H1 (cell line): ENCODE data around the gene MYBPC3. TPM values are rescaled to one million over a fixed set of nuclear protein-coding genes. Genes with fewer than 3 reads are reported as not detected.

Experiments used
- CTCF ChIA-PET: fragments of 300-600 bp; sonication (Branson Sonifier 250); formaldehyde crosslinking; loops from one replicate; lab custom pipeline; 2021; ENCODE audit not compliant: partially characterized antibody; lab: Charles Lee
- POLR2A ChIA-PET: fragments of 300-600 bp; sonication (Branson Sonifier 250); formaldehyde crosslinking; loops from one replicate; lab custom pipeline; 2021; ENCODE audit warnings: inconsistent platforms; ENCODE audit not compliant: partially characterized antibody; lab: Charles Lee
- DNase-seq, 2 experiments: peaks; one replicate each; pipeline versions ENCODE4 v3.0.0 to v3.0.0-alpha.2; 2010 to 2022; ENCODE audit warnings: low spot score in 2 of 2, low read depth in 1 of 2, mixed read lengths in 1 of 2
- FAIRE-seq: peaks from 2 replicates; lab custom pipeline; 2011; peaks lifted over from hg19 to GRCh38; lab: Jason Lieb, UNC
- H2AFZ ChIP-seq: 2 replicates; pipeline ENCODE4 v1.8.1; 2012; ENCODE audit warnings: low read length, inconsistent platforms
- H2AK5ac ChIP-seq: 2 replicates; pipeline ENCODE4 v1.6.1; 2013; ENCODE audit warnings: low read depth, low read length
- H2BK120ac ChIP-seq: replicated peaks from 2 replicates; pipeline ENCODE3; 2013; ENCODE audit warnings: low read depth, low read length, inconsistent platforms
- H2BK12ac ChIP-seq: 2 replicates; pipeline ENCODE4 v1.6.1; 2013; ENCODE audit warnings: low read depth, low read length
- H2BK15ac ChIP-seq: 2 replicates; pipeline ENCODE4 v1.6.1; 2013; ENCODE audit warnings: low read length
- H2BK20ac ChIP-seq: 2 replicates; pipeline ENCODE4 v1.6.1; 2013; ENCODE audit warnings: low read length
- H2BK5ac ChIP-seq: 2 replicates; pipeline ENCODE4 v1.6.1; 2013; ENCODE audit warnings: low read depth, low read length
- H3K14ac ChIP-seq: 2 replicates; pipeline ENCODE4 v1.6.1; 2013; ENCODE audit warnings: inconsistent platforms; ENCODE audit not compliant: insufficient read length
- H3K18ac ChIP-seq: 2 replicates; pipeline ENCODE4 v1.6.1; 2013; ENCODE audit warnings: low read length; ENCODE audit errors: extremely low read depth
- H3K23ac ChIP-seq: 2 replicates; pipeline ENCODE4 v1.6.1; 2013; ENCODE audit warnings: inconsistent platforms; ENCODE audit not compliant: insufficient read length
- H3K23me2 ChIP-seq: 2 replicates; pipeline ENCODE4 v1.6.1; 2013; ENCODE audit warnings: low read depth, low read length
- H3K27ac ChIP-seq: 2 replicates; pipeline ENCODE4 v1.6.1; 2011; ENCODE audit warnings: low read depth, low read length, inconsistent platforms
- H3K27me3 ChIP-seq, 4 experiments: replicated peaks in 1 of 4; 1 replicate in 1 of 4; 2 replicates in 3 of 4; pipeline versions ENCODE4 v1.6.1 to v1.8.1; 2011 to 2013; ENCODE audit warnings: low read length in 3 of 4, mild to moderate bottlenecking in 3 of 4, inconsistent platforms in 2 of 4, mixed read lengths in 2 of 4, moderate library complexity in 1 of 4; ENCODE audit not compliant: control insufficient read depth in 3 of 4, insufficient read depth in 3 of 4; ENCODE audit errors: extremely low read depth in 1 of 4
- H3K36me3 ChIP-seq, 4 experiments: 2 replicates each; pipeline versions ENCODE4 v1.6.1 to v1.8.1; 2011 to 2013; ENCODE audit warnings: mild to moderate bottlenecking in 4 of 4, low read length in 3 of 4, moderate library complexity in 2 of 4, control low read depth in 1 of 4, inconsistent platforms in 1 of 4; ENCODE audit not compliant: insufficient read depth in 4 of 4, control insufficient read depth in 2 of 4
- H3K4ac ChIP-seq: replicated peaks from 2 replicates; pipeline ENCODE3; 2013; ENCODE audit warnings: low read length, low read depth, mixed read lengths, inconsistent platforms; ENCODE audit not compliant: insufficient read length
- H3K4me1 ChIP-seq, 4 experiments: replicated peaks in 1 of 4; 1 replicate in 1 of 4; 2 replicates in 3 of 4; pipeline versions ENCODE4 v1.6.1 to v1.8.1; 2011 to 2013; ENCODE audit warnings: low read length in 3 of 4, inconsistent platforms in 2 of 4, mixed read lengths in 1 of 4; ENCODE audit not compliant: insufficient read depth in 4 of 4, control insufficient read depth in 3 of 4
- H3K4me2 ChIP-seq, 2 experiments: 2 replicates each; pipeline versions ENCODE4 v1.6.1 to v1.8.1; 2011 to 2013; ENCODE audit warnings: low read depth in 2 of 2, low read length in 2 of 2, control low read depth in 1 of 2, inconsistent platforms in 1 of 2, mild to moderate bottlenecking in 1 of 2; ENCODE audit not compliant: insufficient read depth in 1 of 2
- H3K4me3 ChIP-seq, 4 experiments: fragments of 200-600, 300-600 bp in 1 of 4; sonication (generic), shearing (Covaris generic), sonication (Bioruptor Twin) in 1 of 4; 2 replicates each; pipeline versions ENCODE4 v1.5.1 to v1.8.1; 2011 to 2016; ENCODE audit warnings: low read length in 4 of 4, low read depth in 3 of 4, control low read depth in 2 of 4, inconsistent platforms in 2 of 4, mild to moderate bottlenecking in 2 of 4, mixed read lengths in 1 of 4, moderate library complexity in 1 of 4; ENCODE audit not compliant: insufficient read depth in 2 of 4; ENCODE audit errors: extremely low read depth in 1 of 4
- H3K56ac ChIP-seq: replicated peaks from 2 replicates; pipeline ENCODE3; 2013; ENCODE audit warnings: low read depth, mild to moderate bottlenecking, mixed read lengths, low read length, inconsistent platforms; ENCODE audit not compliant: insufficient read length
- H3K79me1 ChIP-seq: 2 replicates; pipeline ENCODE4 v1.6.1; 2013; ENCODE audit warnings: low read depth, low read length, control low read depth
- H3K79me2 ChIP-seq, 2 experiments: 2 replicates each; pipeline versions ENCODE4 v1.6.1 to v1.8.1; 2012 to 2013; ENCODE audit warnings: low read length in 2 of 2, mild to moderate bottlenecking in 2 of 2, inconsistent platforms in 1 of 2; ENCODE audit not compliant: insufficient read depth in 2 of 2, control insufficient read depth in 1 of 2
- H3K9ac ChIP-seq, 4 experiments: replicated peaks in 1 of 4; 1 replicate in 1 of 4; 2 replicates in 3 of 4; pipeline versions ENCODE4 v1.6.1 to v1.8.1; 2011 to 2013; ENCODE audit warnings: low read depth in 3 of 4, low read length in 3 of 4, control low read depth in 2 of 4, mild to moderate bottlenecking in 2 of 4, moderate library complexity in 2 of 4, inconsistent platforms in 1 of 4; ENCODE audit errors: extremely low read depth in 1 of 4
- H3K9me3 ChIP-seq, 2 experiments: 2 replicates each; pipeline versions ENCODE4 v1.6.1 to v1.8.1; 2012 to 2013; ENCODE audit warnings: mild to moderate bottlenecking in 2 of 2, moderate library complexity in 2 of 2, control low read depth in 1 of 2, inconsistent platforms in 1 of 2, low read depth in 1 of 2, low read length in 1 of 2, mixed read lengths in 1 of 2; ENCODE audit not compliant: insufficient read depth in 2 of 2
- H4K20me1 ChIP-seq, 2 experiments: replicated peaks in 1 of 2; 2 replicates each; pipeline versions ENCODE3 to v1.8.1; 2011 to 2013; ENCODE audit warnings: inconsistent platforms in 2 of 2, low read length in 2 of 2, mild to moderate bottlenecking in 1 of 2; ENCODE audit not compliant: insufficient read depth in 2 of 2, control insufficient read depth in 1 of 2
- H4K5ac ChIP-seq: 2 replicates; pipeline ENCODE4 v1.6.1; 2013; ENCODE audit warnings: low read length, low read depth, mixed read lengths, inconsistent platforms; ENCODE audit not compliant: insufficient read length
- H4K8ac ChIP-seq: 2 replicates; pipeline ENCODE4 v1.8.0; 2013; ENCODE audit warnings: mild to moderate bottlenecking, moderate library complexity, low read length, inconsistent platforms; ENCODE audit not compliant: insufficient read depth; ENCODE audit errors: extremely low read depth
- H4K91ac ChIP-seq: replicated peaks from 2 replicates; pipeline ENCODE3; 2013; ENCODE audit warnings: low read length, mixed read lengths, inconsistent platforms; ENCODE audit not compliant: insufficient read length
- BACH1 ChIP-seq: IDR thresholded peaks from 2 replicates; pipeline ENCODE4 v1.6.1; 2012; ENCODE audit warnings: low read length, improper control_type of control experiment
- BCL11A ChIP-seq, 2 experiments: IDR thresholded peaks; one replicate each; pipeline ENCODE4 v1.6.1; 2011; ENCODE audit warnings: low read depth in 2 of 2, low read length in 2 of 2, mild to moderate bottlenecking in 2 of 2
- HDAC2 ChIP-seq, 2 experiments: fragments of 300-600 bp in 1 of 2; sonication (generic) in 1 of 2; IDR thresholded peaks; 2 replicates each; pipeline ENCODE4 v1.6.1; 2011 to 2012; ENCODE audit warnings: low read depth in 2 of 2, low read length in 2 of 2, mild to moderate bottlenecking in 2 of 2, moderate library complexity in 2 of 2, borderline replicate concordance in 1 of 2, inconsistent platforms in 1 of 2
- HDAC6 ChIP-seq: IDR thresholded peaks from one replicate; pipeline ENCODE4 v1.7.1; 2012; ENCODE audit warnings: low read depth, mild to moderate bottlenecking, inconsistent platforms, low read length, moderate library complexity
- POLR2AphosphoS5 ChIP-seq: IDR thresholded peaks from 2 replicates; pipeline ENCODE4 v1.6.1; 2011; ENCODE audit warnings: low read depth, low read length
- RAD21 ChIP-seq, 2 experiments: IDR thresholded peaks in 1 of 2; conservative IDR thresholded peaks in 1 of 2; 2 replicates each; pipeline ENCODE4 v1.6.1; 2011; ENCODE audit warnings: low read depth in 2 of 2, low read length in 2 of 2, improper control_type of control experiment in 1 of 2, inconsistent platforms in 1 of 2, mild to moderate bottlenecking in 1 of 2, moderate library complexity in 1 of 2
- SIRT6 ChIP-seq: IDR thresholded peaks from one replicate; pipeline ENCODE4 v1.7.1; 2012; ENCODE audit warnings: low read length, inconsistent platforms
- SP4 ChIP-seq: IDR thresholded peaks from 2 replicates; pipeline ENCODE4 v1.6.1; 2012; ENCODE audit warnings: low read length, inconsistent platforms
- SUZ12 ChIP-seq: fragments of 200-600 bp; sonication (generic); IDR thresholded peaks from 2 replicates; pipeline ENCODE4 v1.6.1; 2012; ENCODE audit warnings: mild to moderate bottlenecking, inconsistent platforms, low read length, moderate library complexity, mixed read lengths
- TBP ChIP-seq: IDR thresholded peaks from 2 replicates; pipeline ENCODE4 v1.6.1; 2011; ENCODE audit warnings: low read depth, low read length, improper control_type of control experiment
- WGBS, 2 experiments: shearing (Covaris generic) in 1 of 2; methylation state at CpG; one replicate each; pipeline versions ENCODE4 v1.1.6 to v1.1.7; 2013 to 2015; ENCODE audit warnings: low lambda C conversion rate in 2 of 2, mixed read lengths in 2 of 2, inconsistent platforms in 1 of 2, low coverage in 1 of 2, missing lambda C conversion rate in 1 of 2; ENCODE audit not compliant: insufficient replicate concordance in 2 of 2, insufficient coverage in 1 of 2, insufficient read length in 1 of 2; ENCODE audit errors: extremely low coverage in 1 of 2, missing lambda C conversion rate in 1 of 2; 5-methylcytosine and 5-hydroxymethylcytosine counted together
- polyA plus RNA-seq, 7 experiments: library from polyadenylated mRNA; depleted of rRNA in 3 of 7; stranded (reverse) in 5 of 7; unstranded in 2 of 7; fragments of >200 nt in 5 of 7; fragments of 200-250 nt in 2 of 7; gene quantifications; 1 replicate in 5 of 7; 2 replicates in 1 of 7; 4 replicates in 1 of 7; pipeline versions ENCODE4 v1.2.1 to v1.2.3, GENCODE V29; 2011 to 2013; ENCODE audit warnings: missing spikeins in 2 of 7, mixed read lengths in 2 of 7
- total RNA-seq: library from RNA; stranded (reverse); fragmentation: NEBNext Ultra II Directional; extraction: Animal tissue kit (Norgen Biotek cat#: 25700); gene quantifications from 2 replicates; pipeline ENCODE4 v1.2.1, GENCODE V29; 2021

MYBPC3 gene
- total and polyA plus RNA-seq, 2 of the 8 experiments (the other 6 are each of a cell fraction or from before 2014, with no cell fraction given), result 0.05 TPM; not detected in 1

- Histone ChIP-seq H3K9me3 (no peaks in the 10 kb centered on the region), H3K23ac (no peak overlapping the region), H3K79me1 (no peaks in the 10 kb centered on the region), H3K79me2 (no peaks in the 10 kb centered on the region), H3K27ac (no peak overlapping the region; the same call in 1 of the 2 replicates), H3K18ac (no peak overlapping the region), H2AFZ (no peak overlapping the region), H3K4me1 (peaks cover 0 to 7% (median 0%) of the 10 kb centered on the region in 4 experiments; a peak in 2 of 7 replicates), H3K56ac (no peak overlapping the region), H2BK12ac (no peak overlapping the region), H3K9ac (no peak overlapping the region), H3K36me3 (no peaks in the 10 kb centered on the region), H2AK5ac (no peak overlapping the region), H3K4ac (no peak overlapping the region), H3K27me3 (no peaks in the 10 kb centered on the region), H4K20me1 (no peaks in the 10 kb centered on the region), H2BK15ac (no peak overlapping the region), H3K23me2 (no peaks in the 10 kb centered on the region), H4K91ac (peak overlapping the region; percentile 51), H2BK5ac (0 out of 2 replicates have a peak overlapping the region, but pooled peaks have one; percentile 10), H3K4me3 (no peak overlapping the region), H3K14ac (no peak overlapping the region), H2BK20ac (no peak overlapping the region), H2BK120ac (no peak overlapping the region), H4K5ac (no peak overlapping the region), H3K4me2 (no peak overlapping the region; a peak in 1 of 4 replicates), H4K8ac (no peak overlapping the region)
- no peak for FAIRE-seq
- ChIA-PET POLR2A (interaction anchor here (1.2 to 5.4 kb wide), 2 partner anchors 7 to 26 kb away, joined by 3 to 29 read pairs; no protein-coding TSS in a partner anchor), CTCF (interaction anchor here (1.0 to 10.7 kb wide), 9 partner anchors 8 to 133 kb away, joined by 3 to 78 read pairs (median 7); partner anchors contain the start of genes SLC39A13 and SPI1)
- no peak for DNase-seq
- TF ChIP-seq SIRT6 (no peak), HDAC6 (no peak), RAD21 (IDR thresholded peaks at IDR 0.05 in 1 of 2, conservative IDR thresholded peaks at IDR 0.05 in 1 of 2; ENCODE audit: low read depth in 2 of 2, low read length in 2 of 2) (no peak), SP4 (no peak), SUZ12 (no peak), BCL11A (IDR thresholded peaks at IDR 0.05; ENCODE audit: low read depth in 2 of 2, low read length in 2 of 2) (no peak), POLR2AphosphoS5 (no peak), BACH1 (no peak), TBP (no peak), HDAC2 (IDR thresholded peaks at IDR 0.05; ENCODE audit: borderline replicate concordance in 1 of 2, low read depth in 2 of 2, low read length in 2 of 2) (no peak)
- 93% methylated on average over 14 of the region's 14 CpGs; no CpG with 5 or more reads in 1 of the 2 experiments for WGBS, 2 experiments
Observed at GRCh38 chr11:47392546-47393162, 40.2 kb upstream of the MYBPC3 start.
